Skeletal muscle cell (primary cell): ENCODE data around the gene GTPBP8.
"Not testable (repeated sequence)": the region's sequence is repeated elsewhere in the genome, so short reads cannot be mapped to it uniquely, and the experiment has no call there.

Experiments used
- DNase-seq: peaks from one replicate; pipeline ENCODE4 v3.0.0-alpha.2; 2010; ENCODE audit warnings: low read depth
- H3K4me3 ChIP-seq: 2 replicates; pipeline ENCODE4 v1.5.1; 2011; ENCODE audit warnings: low read depth, mild to moderate bottlenecking, control low read depth, low read length, moderate library complexity

GTPBP8 gene

GRCh38 chr3:112987710-112988334, 3.0 kb upstream of the GTPBP8 start:
- H3K4me3 ChIP-seq, result no peak overlapping the region
- DNase-seq, result no peak

- no peak overlapping the region for H3K4me3 ChIP-seq
- DNase-seq, result no peak
Measured at GRCh38 chr3:112995800-112996199, 5.0 kb downstream of the GTPBP8 start.

- DNase-seq, result no peak
- H3K4me3 ChIP-seq, result no peak overlapping the region
Measured at GRCh38 chr3:113000691-113001090, 9.9 kb downstream of the GTPBP8 start.

- no peak for DNase-seq
- no peak overlapping the region for H3K4me3 ChIP-seq
Measured at GRCh38 chr3:113002037-113002436, 11.3 kb downstream of the GTPBP8 start.

GRCh38 chr3:113002679-113003078, 11.9 kb downstream of the GTPBP8 start:
- H3K4me3 ChIP-seq, result no peak overlapping the region
- DNase-seq, result no peak

GRCh38 chr3:113005611-113006010, 14.8 kb downstream of the GTPBP8 start:
- DNase-seq, result no peak
- H3K4me3 ChIP-seq, result no peak overlapping the region

- no peak overlapping the region for H3K4me3 ChIP-seq
- no peak for DNase-seq
Measured at GRCh38 chr3:113006359-113007056, 15.7 kb downstream of the GTPBP8 start.

- no peak for DNase-seq
- no peak overlapping the region for H3K4me3 ChIP-seq
Measured at GRCh38 chr3:113008117-113008516, 17.3 kb downstream of the GTPBP8 start.

GRCh38 chr3:113013593-113013992, 22.8 kb downstream of the GTPBP8 start:
- DNase-seq, result no peak
- H3K4me3 ChIP-seq, result no peak overlapping the region

GRCh38 chr3:113018536-113019181, 27.9 kb downstream of the GTPBP8 start:
- no peak for DNase-seq
- H3K4me3 ChIP-seq, result peak overlapping the region; percentile 73

GRCh38 chr3:113019182-113020137, 28.7 kb downstream of the GTPBP8 start:
- H3K4me3 ChIP-seq, result peak overlapping the region; percentile 73
- DNase-seq, result peak; percentile 80

- no peak overlapping the region for H3K4me3 ChIP-seq
- no peak for DNase-seq
Measured at GRCh38 chr3:113021471-113021870, 30.7 kb downstream of the GTPBP8 start.

- DNase-seq, result no peak
- no peak overlapping the region for H3K4me3 ChIP-seq
Measured at GRCh38 chr3:113034011-113034410, 43.2 kb downstream of the GTPBP8 start.

- DNase-seq, result no peak
- H3K4me3 ChIP-seq, result no peak overlapping the region
Measured at GRCh38 chr3:113035387-113035982, 44.7 kb downstream of the GTPBP8 start.

GRCh38 chr3:113038328-113038727, 47.5 kb downstream of the GTPBP8 start:
- DNase-seq, result no peak
- no peak overlapping the region for H3K4me3 ChIP-seq

- no peak for DNase-seq
- no peak overlapping the region for H3K4me3 ChIP-seq
Measured at GRCh38 chr3:113039546-113039945, 48.8 kb downstream of the GTPBP8 start.

- H3K4me3 ChIP-seq, result no peak overlapping the region
- DNase-seq, result no peak
Measured at GRCh38 chr3:113040231-113040630, 49.4 kb downstream of the GTPBP8 start.

- no peak for DNase-seq
- H3K4me3 ChIP-seq, result no peak overlapping the region
Measured at GRCh38 chr3:113043686-113044085, 52.9 kb downstream of the GTPBP8 start.

GRCh38 chr3:113046186-113046965, 55.6 kb downstream of the GTPBP8 start:
- DNase-seq, H3K4me3 ChIP-seq: not testable (repeated sequence)
